ENCODE results near the gene GRIK4.

The GRIK4 gene

GRCh38 chr11:120863359-120863758 lies 351.8 kb downstream of the GRIK4 start:
- no peak for DNase-seq

- no peak for DNase-seq
These were observed 355.5 kb downstream of the GRIK4 start for GRCh38 chr11:120867024-120867423.

- DNase-seq = no peak
These were observed 356.0 kb downstream of the GRIK4 start for GRCh38 chr11:120867531-120867930.

DNA sequence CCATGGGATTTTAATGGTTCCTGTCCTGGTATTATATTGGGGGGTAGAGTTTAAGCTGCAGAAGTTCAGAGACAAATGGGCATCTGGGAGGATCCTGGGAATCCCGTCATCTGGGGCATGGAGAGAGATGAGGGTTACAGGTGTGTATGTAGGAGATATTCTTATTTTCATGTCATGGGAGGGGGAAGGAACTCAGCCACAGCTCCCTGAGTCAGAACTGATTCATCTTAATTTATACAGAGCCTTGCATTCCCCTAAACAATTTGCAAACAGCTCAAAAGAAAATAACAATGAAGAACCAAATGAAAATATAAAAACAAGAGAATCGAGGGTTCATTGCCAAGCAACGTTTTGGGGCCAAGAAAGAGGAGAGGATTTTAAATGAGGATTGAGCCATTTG lies 356.4 kb downstream of the GRIK4 start:
- no peak for DNase-seq

DNA sequence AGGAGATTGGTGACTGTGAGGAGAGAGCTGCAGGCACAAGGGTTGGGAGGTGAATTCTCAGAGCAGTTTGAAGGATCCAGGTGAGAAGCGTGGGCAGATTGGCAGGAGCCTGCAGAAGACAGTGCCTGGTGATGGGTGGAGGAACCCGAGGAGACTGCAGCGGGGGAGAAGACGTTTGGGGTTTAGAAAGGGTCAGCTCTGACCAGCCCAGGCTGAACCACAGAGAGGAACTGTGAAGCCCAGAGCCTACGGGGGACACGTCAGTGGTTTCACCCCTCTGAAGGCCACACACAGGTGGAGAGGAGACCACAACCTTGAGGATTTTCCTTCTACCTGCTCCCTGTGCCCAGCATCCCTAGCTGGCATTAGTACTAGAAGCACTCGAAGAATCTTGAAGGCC lies 357.5 kb downstream of the GRIK4 start:
- no peak for DNase-seq

DNA sequence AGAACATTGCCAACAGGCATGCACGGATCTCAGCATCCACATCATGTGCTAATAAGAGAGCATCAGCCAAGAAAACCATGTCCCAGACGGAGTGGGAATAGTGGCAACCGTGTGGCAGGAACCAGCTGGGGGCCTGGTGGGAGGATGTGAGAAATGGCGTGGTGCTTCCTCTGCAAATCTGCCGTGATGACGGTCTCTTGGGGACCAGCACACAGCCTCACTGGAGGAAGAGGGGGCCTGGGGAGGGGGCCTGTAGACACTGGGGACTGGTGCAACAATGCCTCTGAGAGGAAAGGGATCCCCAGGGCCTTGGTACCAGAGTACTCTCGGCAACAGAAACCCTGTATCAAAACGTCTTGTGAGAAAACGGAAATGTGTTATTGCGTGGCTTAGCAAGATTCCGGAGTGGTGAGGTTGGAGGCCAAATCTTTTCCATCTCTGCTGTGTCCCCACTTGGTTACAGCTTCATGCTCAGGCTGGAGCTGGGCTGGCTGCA lies 358.0 kb downstream of the GRIK4 start:
- no peak for DNase-seq

DNA sequence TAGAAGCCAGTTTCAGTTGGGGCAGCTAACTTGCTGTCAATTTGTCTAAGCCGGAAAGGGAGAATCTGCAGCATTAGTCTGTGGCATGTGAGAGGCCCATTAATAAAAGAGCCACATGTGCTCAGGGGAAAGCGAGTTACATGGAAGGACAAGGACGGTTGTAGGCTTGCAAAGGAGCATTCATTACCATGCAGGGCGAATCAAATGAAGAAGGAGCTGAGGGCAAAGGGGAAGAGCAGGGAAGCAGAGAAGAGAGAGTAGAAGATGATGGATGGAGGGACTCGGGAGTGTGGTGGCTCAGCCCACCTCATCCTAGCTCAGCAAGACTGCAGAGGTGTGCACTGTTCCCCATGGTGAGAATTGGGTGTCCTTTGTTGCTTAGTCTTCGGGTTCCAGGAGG lies 359.6 kb downstream of the GRIK4 start:
- DNase-seq = no peak

DNA sequence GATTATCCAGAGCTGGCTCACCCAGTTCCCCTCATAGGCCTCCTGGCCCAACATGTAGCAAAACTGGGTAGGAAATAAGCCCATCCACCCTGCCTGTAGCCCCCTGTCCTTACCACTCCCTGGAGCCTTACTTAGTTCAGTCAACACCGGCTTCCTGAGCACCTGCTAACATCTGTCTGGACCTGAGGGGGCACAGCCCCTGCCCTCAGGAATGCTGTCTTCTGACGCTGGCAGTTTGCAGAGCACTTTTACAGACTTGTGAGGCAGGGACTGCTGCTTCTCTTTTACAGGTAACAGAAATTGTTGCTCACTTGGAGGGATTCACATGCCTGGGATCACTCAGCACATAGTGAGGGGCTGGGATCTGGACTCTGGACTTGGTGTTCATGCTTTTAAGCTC lies 360.4 kb downstream of the GRIK4 start:
- no peak for DNase-seq

DNA sequence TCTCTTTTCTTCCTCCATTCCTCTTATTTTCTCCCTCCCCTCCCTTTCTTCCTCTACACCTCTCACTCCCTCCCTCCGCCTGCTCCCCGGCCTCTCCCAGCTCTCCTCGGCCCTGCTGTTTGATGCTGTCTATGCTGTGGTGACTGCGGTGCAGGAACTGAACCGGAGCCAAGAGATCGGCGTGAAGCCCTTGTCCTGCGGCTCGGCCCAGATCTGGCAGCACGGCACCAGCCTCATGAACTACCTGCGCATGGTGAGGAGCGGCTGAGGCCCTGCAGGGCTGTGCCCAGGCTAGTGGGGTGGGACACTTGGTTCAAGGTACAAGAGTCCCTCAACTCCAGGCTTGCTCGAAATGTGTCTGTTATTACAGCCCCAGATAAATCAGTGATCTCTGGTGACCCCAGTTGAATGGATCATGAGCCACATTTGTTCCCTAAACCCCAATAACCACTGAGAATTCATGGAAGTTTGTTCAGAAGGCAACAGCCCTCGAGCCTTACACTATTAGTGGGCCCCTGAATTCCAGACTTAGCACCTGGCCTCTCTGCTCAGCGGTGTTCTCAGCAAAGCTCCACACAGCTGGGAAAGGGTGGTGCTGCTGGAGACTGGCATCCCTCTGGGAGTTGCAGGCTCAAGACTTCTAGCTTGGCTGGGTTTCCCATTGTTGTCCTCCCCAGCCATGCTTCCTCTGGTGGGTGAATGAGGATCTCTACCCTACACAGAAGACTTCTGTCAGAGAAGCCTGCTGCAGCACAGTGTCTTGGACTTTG lies 362.6 kb downstream of the GRIK4 start:
- no peak for DNase-seq

DNA sequence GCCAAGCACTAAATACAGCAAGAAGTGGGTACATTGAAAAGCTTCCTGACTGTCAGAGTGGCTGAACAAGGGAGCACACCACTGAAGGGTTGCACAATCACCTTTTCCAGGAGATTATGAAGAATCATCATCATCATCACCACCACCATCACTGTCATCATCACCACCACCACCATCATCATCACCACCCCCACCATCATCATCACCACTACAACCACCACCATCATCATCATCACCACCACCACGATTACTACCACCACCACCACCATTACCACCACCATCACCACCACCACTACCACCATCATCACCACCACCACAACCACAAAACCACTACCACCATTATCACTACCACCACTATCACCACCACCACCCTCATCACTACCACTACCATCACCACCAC lies 364.4 kb downstream of the GRIK4 start:
- DNase-seq = no peak

DNA sequence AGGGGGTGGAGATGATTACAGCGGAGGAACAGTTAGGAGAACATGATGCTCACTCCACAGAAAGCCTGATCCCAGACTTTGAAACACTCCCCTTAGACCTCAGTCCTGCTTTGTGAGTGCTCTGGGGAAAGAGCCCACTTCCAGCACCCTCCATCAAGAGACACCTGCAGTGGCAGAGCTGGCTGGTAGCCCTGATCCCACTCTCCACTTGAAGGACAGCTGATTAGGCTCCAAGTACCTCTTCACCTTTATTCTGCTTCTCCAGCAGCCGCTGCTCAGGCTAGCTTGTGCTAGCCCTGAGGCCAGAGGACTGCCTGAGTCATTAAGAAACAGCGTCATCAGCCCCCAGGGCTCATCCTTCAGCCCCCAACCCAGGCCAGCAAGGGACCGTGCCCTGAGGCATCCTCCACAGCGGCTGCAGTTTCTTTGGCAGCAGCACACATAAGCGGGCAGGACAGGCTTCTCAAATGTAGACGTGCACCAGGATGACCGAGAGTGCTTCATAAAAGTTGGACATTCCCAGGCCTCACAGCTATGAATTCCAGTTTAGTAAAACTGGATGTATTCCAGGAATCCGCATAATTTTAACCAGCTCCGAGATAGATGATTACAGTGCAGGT lies 366.3 kb downstream of the GRIK4 start:
- DNase-seq = no peak

GRCh38 chr11:120878781-120879180 lies 367.2 kb downstream of the GRIK4 start:
- no peak for DNase-seq

DNA sequence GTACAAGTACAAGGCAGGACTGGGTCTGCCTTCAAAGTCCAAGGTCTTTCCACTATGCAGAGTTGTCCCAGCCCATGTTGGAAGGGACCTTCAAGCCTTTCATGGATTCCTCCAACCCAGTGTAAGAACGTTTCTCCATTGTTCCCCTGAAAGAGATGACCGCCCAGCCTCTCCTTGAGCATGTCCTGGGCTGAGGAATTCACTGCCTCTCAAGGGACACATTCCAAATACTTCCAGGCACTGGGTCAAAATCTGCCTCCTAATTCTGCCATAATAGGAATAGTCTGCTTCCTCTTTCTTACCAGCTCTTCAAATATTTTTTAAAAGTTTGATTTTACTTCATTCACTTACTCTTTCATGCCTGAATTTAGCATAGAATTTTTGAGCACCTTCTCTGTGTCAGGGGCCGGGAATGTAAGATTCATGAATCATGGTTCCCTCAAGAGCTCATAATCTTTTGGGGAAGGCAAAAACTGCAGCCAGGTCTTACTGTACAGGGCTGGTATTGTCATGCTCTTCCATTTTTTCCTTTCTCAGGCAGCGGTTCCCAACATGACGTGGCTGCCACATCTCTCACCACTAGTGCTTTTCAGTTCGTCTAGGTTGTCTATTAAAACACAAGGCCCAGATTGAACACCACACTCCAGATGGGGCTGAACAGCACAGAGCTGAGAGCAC lies 369.1 kb downstream of the GRIK4 start:
- no peak for DNase-seq

DNA sequence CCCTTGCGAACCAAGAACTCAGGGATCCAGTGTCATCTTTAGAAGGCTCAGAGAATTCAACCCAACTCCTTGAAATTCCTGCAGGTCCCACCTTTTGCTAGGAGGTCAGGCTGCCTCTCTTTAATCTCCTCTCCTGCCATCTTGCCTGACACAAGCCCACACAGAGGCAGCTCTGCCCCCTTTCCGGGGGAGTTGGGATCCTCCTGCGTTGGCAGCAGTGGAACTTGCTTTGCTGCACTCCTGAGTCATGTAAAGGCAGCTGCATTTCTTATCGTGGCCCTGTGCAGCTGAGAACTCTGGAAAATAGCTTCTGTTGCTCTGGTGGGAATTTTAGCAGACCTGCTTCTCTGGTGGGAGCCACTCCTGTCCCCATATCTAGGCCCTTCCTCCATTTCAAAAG lies 370.0 kb downstream of the GRIK4 start:
- no peak for DNase-seq

- no peak for DNase-seq
These were observed 370.6 kb downstream of the GRIK4 start for GRCh38 chr11:120882175-120882574.

DNA sequence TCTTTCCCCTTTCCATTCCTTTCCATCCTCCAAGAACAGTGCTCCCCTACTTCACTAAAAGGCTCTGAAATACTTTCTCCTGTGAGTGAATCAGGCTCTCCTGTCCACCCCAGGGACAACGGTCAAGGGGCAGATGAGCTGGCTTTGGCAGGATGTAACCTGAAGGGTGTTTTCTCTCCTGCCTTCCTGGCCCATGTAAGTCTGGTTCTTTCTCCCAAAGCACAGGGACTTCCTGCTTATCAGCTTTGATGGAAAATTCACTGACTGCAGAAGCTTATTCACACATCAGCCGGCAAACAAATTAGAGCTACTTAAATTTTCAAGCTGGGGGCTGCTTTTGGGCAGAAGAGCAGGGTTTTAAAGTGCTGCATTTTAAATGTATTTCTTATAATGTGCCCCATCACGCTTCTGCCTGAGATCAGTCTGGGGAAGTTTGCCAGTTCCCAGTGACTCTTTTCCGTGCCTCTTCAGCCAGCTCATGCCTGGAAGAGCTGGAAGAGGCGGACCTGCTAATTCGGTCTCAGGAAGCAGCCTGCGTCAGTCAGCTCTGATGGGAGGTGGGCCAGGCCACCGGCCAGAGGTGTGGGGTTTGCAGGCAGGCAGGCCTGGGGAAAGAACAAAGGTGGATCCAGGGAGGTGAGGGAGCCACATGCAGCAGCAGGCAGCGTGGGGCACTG lies 372.0 kb downstream of the GRIK4 start:
- no peak for DNase-seq

DNA sequence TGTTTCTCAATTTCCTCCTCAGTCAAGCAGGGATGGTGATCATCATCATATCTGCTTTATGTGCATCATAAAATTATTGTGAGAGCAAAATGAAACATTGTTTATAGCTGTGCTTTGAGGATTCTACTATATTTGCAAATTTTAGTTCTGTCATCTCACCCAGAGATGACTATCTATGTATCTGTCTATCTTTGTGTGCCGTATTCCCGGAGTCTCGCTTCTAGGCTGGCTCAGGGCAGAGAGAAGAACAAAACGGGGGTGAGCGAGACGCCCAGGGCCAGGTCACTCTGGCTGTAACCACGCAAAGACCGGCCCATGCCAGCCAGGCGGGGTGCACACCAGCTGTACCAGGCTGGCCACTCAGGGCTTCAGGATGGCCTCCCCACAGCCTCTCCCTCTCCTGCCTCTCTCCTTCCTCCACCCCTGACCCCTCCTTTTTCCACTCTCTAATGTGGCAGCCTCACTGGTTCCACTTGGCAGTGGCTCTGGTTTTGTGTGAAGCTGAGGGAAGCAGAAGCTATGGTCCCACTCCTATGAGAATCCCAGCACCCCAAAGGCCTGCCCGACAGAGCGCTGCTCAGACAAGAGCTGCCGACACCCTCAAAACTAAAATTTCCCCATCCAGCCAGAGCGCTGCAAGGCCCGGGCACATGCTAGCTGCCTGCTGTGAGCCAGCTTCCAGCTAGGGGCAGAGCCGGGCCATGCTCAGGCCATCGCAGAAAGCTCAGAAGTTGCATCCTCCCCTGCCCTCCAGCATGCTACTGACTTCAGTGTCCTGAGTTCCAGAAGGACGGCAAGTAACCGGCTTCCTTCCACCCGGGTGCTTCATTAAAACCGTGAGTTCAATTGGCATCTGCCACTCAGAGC lies 372.8 kb downstream of the GRIK4 start:
- no peak for DNase-seq

DNA sequence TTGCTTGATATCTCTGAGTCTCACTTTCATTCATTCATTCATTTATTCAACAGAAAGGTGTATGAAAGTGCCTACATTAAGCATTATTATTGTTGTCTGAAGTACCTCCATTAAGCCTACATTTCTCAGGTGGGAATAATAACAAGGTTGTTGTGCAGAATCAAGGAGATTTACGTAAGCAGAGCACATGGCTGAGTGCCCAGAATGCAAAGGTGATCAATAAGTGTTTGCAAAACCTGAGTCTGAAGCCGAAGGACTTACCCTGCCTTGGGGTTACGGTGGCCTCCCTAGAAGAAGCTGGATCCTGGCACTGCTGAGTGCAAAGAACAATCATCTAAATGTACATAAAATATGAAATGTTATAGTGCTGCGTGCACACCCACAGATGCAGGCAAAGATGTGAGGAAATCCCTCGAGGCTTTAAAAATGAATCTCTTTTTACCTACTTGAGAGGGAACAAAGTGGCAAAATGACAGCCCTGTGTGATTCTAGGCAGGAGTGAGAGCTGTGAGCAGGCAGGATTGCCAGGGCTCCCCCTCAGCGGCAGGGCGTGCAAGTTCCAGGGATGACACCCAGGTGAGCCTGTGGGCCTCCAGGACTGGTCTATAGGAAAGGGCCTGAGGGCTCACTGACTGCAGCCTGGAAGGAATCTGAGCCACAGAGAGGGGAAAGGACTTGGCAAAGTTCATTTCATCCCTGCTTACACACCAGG lies 379.2 kb downstream of the GRIK4 start:
- DNase-seq = no peak

DNA sequence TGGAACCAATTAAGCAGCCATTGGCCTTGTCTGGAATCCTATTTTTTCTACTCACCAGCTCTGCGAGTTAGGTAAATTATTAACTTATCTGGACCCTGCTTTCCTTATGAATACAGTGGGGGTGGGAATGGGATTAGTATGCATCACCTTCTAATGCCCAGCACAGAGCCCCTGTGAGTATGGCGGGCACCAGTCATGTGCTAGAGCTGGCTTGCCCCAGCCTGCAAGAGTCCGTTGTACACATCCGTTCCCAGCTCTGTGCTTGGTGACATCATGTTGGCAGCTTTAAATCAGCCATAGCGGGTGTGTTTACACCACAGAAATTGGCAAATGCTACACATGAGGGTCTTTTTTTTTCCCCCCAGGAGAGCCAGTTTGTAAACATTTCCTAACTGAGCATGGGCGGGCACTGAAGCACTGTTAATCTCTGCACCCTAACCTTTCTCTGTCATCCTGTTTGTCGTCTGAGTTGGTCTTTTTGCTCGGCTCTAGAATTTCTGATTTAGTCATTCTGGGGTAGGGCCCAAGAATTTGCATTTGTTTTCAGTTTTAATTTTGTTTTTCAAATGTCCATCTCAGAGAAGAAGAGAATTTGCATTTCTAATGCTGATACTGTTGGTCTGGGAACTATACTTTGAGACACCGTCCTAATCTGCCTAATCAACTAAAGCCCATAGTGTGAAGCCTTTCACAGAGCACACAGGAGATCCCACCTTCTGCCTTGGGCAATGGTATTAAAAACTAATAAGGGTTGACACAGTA lies 382.1 kb downstream of the GRIK4 start:
- DNase-seq = no peak

DNA sequence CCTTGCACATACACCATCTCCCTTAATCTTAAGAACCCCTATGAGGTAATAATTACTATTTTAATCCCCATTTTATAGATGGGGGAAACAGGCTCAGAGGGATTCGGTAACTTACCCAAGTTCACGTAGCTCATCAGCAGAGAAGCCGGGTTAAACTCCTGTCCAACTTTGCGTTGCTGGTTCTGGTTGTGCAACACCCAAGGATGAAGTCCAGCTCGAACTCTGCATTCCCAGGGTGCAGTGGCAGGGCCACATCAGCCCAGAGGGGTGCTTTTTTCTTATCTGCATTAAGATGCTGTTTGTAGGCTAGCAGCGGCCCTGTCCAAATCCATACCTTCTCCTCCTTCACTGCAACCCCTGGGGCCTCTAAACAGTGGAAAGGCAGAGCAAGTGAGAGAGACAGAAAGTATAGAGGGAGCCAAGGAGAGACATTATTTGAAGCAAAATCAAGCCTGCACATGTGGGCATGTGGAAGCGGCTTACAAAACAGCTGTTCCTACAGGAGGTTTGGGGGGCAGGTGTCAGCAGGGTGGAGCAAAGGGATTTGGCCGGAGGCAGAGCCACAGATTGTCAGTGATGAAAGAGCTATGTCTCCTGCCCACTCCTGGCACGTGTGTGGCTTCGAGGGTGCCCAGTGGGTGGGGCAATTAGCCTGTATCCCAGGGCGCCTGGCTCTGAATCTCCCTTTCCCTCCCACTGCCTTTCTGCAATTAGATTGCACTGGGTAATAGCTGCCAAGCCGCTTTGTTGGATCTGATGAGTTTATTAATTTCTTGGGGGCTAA lies 382.8 kb downstream of the GRIK4 start:
- DNase-seq = no peak
